HG03095 (cell line): ENCODE results near the gene TBC1D23.
"Not testable (repeated sequence)": the region's sequence is repeated elsewhere in the genome, so short reads cannot be mapped to it uniquely, and the experiment has no call there.

Source experiments
- ATAC-seq: cut with Tn5 transposase; IDR thresholded peaks from one replicate; pipeline ENCODE4 v1.9.1; 2021; ENCODE audit warnings: moderate library complexity; ENCODE audit not compliant: unreplicated experiment

TBC1D23 gene

DNA sequence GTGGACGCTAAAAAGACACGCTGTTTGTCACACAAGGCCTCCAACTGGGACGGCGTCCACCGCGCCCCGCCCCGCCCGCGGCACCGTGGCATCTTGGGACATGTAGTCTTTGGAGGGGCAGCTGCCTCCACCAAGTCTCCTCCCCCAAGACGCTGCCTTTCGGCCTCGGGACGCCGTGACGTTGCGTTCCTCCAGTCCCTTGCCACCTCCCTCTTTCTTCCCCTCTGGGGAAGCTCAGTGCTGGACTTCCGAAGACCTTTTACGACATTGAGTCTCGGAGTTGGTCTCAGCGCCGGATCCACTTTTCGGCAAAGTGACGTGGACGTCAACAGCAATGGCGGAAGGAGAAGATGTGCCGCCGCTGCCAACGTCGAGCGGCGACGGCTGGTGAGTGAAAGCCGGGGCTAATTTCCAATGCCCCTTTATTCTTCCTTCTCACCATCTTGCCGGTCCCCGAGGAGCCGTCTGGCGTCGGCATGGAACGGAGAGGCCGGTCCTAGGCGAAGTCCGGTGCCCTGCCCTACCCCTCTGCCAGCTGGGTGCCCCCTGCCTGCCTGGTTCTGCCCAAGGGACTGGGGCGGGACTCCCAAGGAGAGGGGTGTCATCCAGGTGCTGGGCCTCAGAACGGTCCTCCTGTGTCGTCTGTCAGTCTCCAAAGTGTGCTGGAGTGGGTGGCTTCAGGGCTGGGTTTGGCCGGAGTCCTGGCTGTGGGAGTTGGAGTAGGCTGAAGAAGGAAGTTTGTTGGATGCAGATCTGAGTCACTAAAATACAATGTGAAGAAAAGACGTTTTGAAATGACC, at the start of gene TBC1D23:
TSS of gene TBC1D23 (plus strand) at position 308 of the 800 bp plus-strand sequence. CDS start at position 335, 27 bp downstream.
- peak; percentile 100 for ATAC-seq

DNA sequence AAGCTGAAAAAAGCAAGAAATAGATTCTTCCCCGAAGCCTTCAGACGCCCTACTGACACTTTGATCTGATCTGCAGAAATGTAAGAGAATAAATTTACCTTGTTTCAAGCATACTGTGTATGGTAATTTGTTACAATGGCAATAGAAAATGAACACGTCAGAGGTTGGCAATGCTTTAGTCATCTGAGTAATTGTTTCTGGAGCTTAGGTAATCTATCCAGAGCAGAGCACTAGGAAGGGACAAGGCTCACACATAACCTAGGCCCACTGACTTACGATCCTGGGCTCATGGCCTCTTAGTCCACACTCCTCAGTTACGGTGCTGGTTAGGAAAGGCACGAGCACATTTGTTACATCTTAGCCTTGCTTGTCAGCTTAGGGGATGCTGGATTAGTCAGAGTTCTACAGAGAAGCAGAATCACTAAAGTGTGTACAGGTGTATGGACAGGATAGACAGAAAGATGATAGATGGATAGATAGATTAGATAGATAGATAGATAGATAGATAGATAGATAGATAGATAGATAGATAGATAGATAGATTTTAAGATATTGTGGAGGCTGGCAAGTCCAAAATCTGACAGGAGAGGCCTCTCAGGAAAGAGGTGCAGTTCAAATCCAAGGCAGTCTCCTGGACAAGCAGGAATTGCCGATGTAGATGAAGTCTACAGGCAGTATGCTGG, 46.8 kb upstream of the TBC1D23 start:
- no peak for ATAC-seq

DNA sequence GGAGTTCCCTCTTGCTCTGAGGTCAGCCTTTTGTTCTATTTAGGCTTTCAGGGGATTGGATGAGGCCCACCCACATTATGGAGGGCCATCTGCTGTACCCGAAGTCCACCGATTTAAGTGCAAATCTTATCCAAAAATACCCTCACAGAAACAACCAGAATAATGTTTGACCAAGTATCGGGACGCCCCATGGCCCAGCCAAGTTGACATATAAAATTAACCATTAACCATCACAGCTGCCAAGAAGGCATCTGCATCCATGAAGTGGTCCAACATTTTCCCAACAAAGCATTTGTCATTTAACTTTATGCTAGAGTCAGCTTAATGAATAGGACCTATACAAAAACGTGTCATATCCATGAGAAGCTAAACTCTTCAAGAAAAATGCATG, 46.2 kb upstream of the TBC1D23 start:
- ATAC-seq: no peak

DNA sequence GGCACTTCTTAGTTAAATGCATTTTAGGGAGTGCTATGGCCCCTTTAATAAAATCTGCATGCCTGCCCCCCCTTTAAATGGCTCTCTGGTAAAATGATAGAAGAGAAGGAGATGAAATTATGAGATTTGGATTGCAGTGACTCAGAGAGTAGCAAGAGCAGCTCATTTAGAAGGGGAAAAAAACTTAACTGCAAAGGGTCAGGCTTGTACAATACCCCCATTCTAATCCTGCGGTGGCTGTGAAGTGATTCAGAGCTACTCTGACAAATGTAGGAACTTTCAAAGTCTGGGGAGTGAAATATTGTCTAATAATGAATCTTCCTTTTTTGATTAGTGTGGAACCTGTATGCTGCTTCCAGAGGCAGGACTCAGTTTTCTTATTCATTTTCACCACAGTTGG, 44.1 kb upstream of the TBC1D23 start:
- no peak for ATAC-seq

GRCh38 chr3:100221159-100221558, 39.6 kb upstream of the TBC1D23 start:
- ATAC-seq: no peak

- no peak for ATAC-seq
Observed at GRCh38 chr3:100225193-100225592, 35.6 kb upstream of the TBC1D23 start.

- no peak for ATAC-seq
Observed at GRCh38 chr3:100225883-100226282, 34.9 kb upstream of the TBC1D23 start.

DNA sequence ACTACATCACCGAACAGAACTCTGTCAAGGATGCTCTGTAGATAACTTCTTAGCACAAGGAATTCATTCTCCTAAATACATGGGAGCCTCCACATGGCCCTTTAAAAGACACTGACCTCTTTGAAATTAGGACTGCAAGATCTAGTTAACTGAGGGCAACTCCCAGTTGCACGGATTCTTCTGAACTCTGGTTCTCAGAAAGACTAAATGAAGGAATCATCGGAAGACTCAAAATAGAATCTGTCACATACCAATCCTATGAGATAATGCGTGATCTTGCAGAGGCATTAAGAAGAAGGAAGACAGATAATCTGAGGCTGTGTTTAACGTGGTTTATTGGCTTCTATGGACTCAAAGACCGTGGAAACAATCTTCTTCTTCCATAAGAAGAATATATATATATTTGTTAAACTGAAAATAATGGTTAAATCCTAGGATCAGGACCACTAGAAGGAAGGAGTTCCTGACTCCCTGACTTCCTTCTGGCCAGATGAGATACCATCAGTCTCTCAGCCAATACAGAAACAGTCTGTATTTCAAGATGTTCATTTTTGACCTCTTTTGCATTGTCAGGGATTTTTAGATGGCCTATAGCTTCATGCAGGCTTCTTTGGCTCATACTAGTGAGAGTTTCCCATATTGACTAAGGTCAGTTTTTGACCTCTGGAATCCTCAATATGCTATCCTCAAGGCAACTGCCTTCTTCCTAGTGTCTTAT, 33.9 kb upstream of the TBC1D23 start:
- ATAC-seq: no peak

GRCh38 chr3:100227511-100227921, 33.3 kb upstream of the TBC1D23 start:
- ATAC-seq: no peak

- ATAC-seq: no peak
Observed at GRCh38 chr3:100228247-100228646, 32.5 kb upstream of the TBC1D23 start.

DNA sequence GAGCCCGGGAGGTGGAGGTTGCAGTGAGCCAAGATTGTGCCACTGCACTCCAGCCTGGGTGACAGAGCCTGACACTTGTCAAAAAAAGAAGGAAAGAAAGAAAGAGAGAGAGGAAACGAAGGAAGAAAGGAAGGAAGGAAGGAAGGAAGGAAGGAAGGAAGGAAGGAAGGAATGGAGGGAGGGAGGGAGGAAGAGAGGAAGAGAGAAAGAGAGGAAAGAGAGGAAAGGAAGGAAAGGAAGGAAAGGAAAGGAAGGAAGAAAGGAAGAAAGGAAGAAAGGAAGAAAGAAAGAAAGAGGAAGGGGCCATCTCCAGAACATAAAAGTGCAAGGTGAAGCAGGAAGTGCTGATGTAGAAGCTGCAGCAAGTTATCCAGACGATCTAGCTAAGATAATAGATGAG, 31.6 kb upstream of the TBC1D23 start:
- not testable (repeated sequence) for ATAC-seq

GRCh38 chr3:100230710-100231109, 30.1 kb upstream of the TBC1D23 start:
- no peak for ATAC-seq

- no peak for ATAC-seq
Observed at GRCh38 chr3:100231668-100232067, 29.1 kb upstream of the TBC1D23 start.

DNA sequence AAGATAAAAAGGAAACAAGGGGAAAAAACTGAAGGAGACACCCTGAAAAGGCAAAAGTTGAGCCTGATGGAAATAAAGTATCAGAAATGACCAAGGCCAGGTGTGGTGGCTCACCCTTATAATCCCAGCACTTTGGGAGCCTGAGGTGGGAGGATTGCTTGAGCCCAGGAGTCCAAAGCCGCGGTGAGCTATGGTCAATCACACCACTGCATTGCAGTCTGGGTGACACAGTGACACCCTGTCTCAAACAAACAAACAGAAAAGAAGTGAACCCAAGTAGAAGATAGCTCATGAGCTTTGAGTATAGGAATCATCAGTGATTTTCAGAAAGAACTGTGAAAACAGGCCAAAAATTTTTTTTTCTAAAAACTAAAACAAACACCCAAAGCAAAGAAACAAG, 26.4 kb upstream of the TBC1D23 start:
- ATAC-seq: no peak

- no peak for ATAC-seq
Observed at GRCh38 chr3:100238599-100238998, 22.2 kb upstream of the TBC1D23 start.

DNA sequence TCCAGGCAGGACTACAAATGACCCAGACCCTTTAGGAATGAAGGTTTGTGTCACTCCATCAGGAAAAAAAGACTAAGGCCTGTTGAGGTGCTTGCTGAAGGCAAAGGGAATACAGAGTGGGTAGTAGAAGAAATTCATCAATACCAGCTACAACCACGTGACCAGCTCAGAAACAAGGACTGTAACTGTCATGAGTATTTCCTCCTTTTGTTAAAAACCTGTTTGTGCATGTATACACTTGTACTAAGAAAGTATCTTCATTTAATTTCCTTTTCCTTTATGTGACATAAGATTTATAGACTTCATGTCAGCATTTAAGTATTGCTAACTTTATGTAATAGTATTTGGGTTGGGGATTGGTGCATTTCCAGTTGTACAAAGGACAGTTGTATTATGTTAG, 18.3 kb upstream of the TBC1D23 start:
- not testable (repeated sequence) for ATAC-seq

DNA sequence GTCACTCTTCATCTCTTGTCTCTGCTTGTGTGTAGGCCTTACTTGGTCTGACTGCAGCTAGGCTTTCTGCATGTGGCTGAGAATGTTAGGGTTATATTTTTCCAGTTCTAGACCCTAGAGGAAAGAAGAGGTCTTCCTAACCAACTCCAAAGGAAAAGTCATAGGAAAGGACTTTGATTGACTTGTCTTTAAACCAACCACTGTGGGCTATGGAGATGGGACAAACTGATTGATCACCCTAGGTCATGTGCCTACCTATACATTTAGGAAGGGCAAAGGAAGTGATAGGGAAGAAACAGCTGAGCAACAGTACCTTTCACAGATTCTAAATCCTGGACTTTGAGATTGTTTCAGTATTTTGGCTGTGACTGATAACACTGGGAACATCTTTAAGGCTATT, 16.5 kb upstream of the TBC1D23 start:
- ATAC-seq: no peak

DNA sequence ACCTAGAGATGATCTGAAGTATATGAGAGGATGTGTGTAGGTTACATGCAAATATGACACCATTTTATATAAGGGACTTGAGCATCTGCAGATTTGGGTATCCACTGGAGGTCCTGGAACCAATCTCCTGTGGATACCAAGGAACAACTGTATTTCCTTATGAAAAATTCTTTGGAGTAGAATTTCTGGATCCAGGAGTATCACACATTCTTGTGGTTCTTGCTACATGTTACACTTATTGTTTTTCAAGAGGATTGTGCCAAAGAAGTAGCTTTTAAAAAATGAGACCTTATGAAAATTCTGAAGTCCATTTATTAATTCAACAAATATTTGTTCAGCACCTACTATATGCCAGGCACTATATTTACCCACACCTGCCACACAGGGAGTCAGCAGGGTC, 15.7 kb upstream of the TBC1D23 start:
- no peak for ATAC-seq

- ATAC-seq: no peak
Observed at GRCh38 chr3:100245927-100246326, 14.9 kb upstream of the TBC1D23 start.

DNA sequence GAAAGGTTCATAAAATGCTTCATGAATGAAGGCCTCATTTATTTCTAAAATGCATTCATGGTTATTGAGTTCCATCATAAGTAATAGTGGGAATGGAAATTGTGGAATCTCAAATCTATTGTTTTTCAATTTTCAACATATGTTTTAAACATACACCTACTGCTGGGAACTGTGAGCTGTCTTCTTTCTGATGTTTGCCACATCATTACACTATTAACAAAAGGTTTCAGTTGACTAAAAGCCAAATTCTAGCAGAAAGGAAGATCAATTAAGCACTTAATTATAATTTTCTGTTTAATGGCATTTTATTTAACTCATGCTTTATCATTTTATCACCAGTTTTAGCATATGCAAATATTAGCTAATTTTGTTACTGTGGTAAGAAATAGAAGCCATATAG, 13.8 kb upstream of the TBC1D23 start:
- no peak for ATAC-seq

GRCh38 chr3:100252001-100252400, 8.8 kb upstream of the TBC1D23 start:
- ATAC-seq: no peak
